SK-N-SH (cell line): ENCODE results near the gene WLS.

Source experiments
- CHD2 ChIP-seq: fragments of 150-350 bp; IDR thresholded peaks from 2 replicates; pipeline ENCODE4 v1.6.1; 2018; ENCODE audit warnings: low read length; ENCODE audit not compliant: partially characterized antibody
- POLR2AphosphoS5 ChIP-seq: IDR thresholded peaks from 2 replicates; pipeline ENCODE4 v1.6.1; 2012; ENCODE audit warnings: low read depth, low read length
- SMC3 ChIP-seq: IDR thresholded peaks from 2 replicates; pipeline ENCODE4 v1.6.1; 2012; ENCODE audit warnings: low read depth, low read length, improper control_type of control experiment
- TCF12 ChIP-seq: IDR thresholded peaks from 2 replicates; pipeline ENCODE4 v1.4.0; 2012
- TF ChIP-seq, protein P1 (sequence below): fragments of 200-600 bp; sonication (generic); IDR thresholded peaks from 2 replicates; pipeline ENCODE4 v1.6.1; 2017; ENCODE audit warnings: antibody characterized with exemption, mild to moderate bottlenecking, moderate library complexity
- TF ChIP-seq, protein P2 (sequence below): fragments of 150-350 bp; IDR thresholded peaks from 2 replicates; pipeline ENCODE4 v1.6.1; 2017; ENCODE audit warnings: antibody characterized with exemption, low read length, low read depth, borderline replicate concordance

GRCh38 chr1:68221980-68222373 lies 10.3 kb downstream of the WLS start:
- TF ChIP-seq TCF12 (peak; percentile 31; the same call in 1 of the 2 replicates), POLR2AphosphoS5 (no peak), CHD2 (no peak), SMC3 (no peak)
- TF ChIP-seq, protein P1, sequence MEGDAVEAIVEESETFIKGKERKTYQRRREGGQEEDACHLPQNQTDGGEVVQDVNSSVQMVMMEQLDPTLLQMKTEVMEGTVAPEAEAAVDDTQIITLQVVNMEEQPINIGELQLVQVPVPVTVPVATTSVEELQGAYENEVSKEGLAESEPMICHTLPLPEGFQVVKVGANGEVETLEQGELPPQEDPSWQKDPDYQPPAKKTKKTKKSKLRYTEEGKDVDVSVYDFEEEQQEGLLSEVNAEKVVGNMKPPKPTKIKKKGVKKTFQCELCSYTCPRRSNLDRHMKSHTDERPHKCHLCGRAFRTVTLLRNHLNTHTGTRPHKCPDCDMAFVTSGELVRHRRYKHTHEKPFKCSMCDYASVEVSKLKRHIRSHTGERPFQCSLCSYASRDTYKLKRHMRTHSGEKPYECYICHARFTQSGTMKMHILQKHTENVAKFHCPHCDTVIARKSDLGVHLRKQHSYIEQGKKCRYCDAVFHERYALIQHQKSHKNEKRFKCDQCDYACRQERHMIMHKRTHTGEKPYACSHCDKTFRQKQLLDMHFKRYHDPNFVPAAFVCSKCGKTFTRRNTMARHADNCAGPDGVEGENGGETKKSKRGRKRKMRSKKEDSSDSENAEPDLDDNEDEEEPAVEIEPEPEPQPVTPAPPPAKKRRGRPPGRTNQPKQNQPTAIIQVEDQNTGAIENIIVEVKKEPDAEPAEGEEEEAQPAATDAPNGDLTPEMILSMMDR, result no peak
- TF ChIP-seq, protein P2, sequence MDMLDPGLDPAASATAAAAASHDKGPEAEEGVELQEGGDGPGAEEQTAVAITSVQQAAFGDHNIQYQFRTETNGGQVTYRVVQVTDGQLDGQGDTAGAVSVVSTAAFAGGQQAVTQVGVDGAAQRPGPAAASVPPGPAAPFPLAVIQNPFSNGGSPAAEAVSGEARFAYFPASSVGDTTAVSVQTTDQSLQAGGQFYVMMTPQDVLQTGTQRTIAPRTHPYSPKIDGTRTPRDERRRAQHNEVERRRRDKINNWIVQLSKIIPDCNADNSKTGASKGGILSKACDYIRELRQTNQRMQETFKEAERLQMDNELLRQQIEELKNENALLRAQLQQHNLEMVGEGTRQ, result no peak
